ENCODE measurements around the gene PELI1. TPM values are rescaled to one million over a fixed set of nuclear protein-coding genes. Genes with fewer than 3 reads are reported as not detected.

The PELI1 gene
- total RNA-seq, 3 donors from 2014 or later (not counting 1 experiment from before 2014, with no cell fraction given): 42.3 to 141 (median 65.0) TPM

DNA sequence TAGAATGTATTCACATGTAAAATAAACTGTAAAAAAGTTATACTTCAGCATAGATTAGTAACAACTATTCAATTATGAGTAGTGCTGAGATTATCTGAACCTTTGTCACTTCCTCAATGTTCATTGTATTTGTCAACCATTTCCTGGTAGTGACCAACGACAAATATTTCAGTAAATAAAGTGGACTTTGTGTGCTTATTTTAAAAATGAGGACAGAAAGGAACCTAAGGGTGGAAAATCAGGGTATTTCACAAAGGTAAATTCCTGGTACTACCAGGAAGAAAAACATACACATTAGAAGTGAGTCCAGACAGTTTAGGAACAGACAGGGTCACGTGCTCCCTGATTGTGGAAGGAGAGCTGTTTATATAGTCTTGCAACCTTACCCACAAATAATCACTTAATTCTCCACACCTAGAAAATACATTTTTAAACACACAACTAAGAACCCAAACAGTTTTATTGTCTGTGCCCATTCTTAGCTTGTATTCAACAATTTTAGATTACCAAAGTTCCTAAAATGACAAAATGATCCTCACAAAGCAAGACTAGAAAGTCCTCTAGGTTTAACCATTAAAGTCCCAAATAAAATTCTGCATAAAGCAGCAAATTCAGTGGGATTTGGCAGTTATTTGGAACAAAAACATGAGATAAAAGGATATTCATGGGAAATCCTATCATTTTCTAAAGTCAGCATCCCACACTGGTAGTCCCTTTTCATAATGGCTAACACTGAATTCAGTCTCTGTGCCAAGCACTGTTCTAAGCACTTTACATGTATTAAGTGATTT is 28.2 kb downstream of the PELI1 start:
- no peaks in the 10 kb centered on the region for H3K4me1 ChIP-seq (ENCODE audit: control insufficient read depth, insufficient read depth, low read length)
- TF ChIP-seq, protein P1, sequence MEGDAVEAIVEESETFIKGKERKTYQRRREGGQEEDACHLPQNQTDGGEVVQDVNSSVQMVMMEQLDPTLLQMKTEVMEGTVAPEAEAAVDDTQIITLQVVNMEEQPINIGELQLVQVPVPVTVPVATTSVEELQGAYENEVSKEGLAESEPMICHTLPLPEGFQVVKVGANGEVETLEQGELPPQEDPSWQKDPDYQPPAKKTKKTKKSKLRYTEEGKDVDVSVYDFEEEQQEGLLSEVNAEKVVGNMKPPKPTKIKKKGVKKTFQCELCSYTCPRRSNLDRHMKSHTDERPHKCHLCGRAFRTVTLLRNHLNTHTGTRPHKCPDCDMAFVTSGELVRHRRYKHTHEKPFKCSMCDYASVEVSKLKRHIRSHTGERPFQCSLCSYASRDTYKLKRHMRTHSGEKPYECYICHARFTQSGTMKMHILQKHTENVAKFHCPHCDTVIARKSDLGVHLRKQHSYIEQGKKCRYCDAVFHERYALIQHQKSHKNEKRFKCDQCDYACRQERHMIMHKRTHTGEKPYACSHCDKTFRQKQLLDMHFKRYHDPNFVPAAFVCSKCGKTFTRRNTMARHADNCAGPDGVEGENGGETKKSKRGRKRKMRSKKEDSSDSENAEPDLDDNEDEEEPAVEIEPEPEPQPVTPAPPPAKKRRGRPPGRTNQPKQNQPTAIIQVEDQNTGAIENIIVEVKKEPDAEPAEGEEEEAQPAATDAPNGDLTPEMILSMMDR (IDR thresholded peaks at IDR 0.05): no peak
- no peak overlapping the region for H3K4me3 ChIP-seq (ENCODE audit: low read length)
- ATAC-seq (no peak), DNase-seq (no peak)
- H3K9me3 ChIP-seq (ENCODE audit: control insufficient read depth, insufficient read depth, low read length): no peaks in the 10 kb centered on the region
- no peaks in the 10 kb centered on the region for H3K27me3 ChIP-seq (ENCODE audit: control insufficient read depth, insufficient read depth, low read length)
- no CpG with 5 or more reads among the region's 2 CpGs for WGBS (ENCODE audit: insufficient coverage)
- no peaks in the 10 kb centered on the region for H3K9me3 Mint-ChIP-seq
- H3K4me3 Mint-ChIP-seq: no peak overlapping the region
- no peaks in the 10 kb centered on the region for H3K27me3 Mint-ChIP-seq (ENCODE audit: low read depth in 2 of 2)
- peaks cover 7 to 17% of the 10 kb centered on the region in 2 donors for H3K4me1 Mint-ChIP-seq
- peak overlapping the region; percentile 18 to 47 for H3K27ac Mint-ChIP-seq
- H3K36me3 Mint-ChIP-seq: no peaks in the 10 kb centered on the region
- H3K27ac ChIP-seq (ENCODE audit: low read length): no peak overlapping the region
- no peaks in the 10 kb centered on the region for H3K36me3 ChIP-seq (ENCODE audit: control insufficient read depth, insufficient read depth, low read length)
- intact Hi-C loops (cut with micrococcal nuclease): no loop called here

DNA sequence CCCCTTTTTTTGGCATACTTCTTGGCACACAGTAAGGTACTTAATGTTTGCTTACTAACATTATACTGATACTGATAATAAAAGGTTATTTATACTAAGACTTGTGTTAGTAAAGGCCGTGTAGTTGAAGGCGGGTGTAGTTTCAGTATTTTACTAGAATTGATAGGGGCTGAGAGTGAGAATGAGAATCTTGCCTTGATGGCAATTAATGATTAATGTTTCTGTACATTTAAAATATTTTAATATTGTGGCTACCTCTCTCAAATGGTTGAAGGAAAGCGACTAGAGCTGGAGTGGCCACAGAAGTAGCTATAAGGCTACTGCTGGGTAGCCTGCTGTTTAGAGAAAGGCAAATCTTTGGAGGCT is 29.3 kb downstream of the PELI1 start:
- Histone ChIP-seq H3K9me3 (ENCODE audit: control insufficient read depth, insufficient read depth, low read length) (no peaks in the 10 kb centered on the region), H3K4me3 (ENCODE audit: low read length) (no peak overlapping the region), H3K27ac (ENCODE audit: low read length) (no peak overlapping the region), H3K36me3 (ENCODE audit: control insufficient read depth, insufficient read depth, low read length) (no peaks in the 10 kb centered on the region), H3K4me1 (ENCODE audit: control insufficient read depth, insufficient read depth, low read length) (no peaks in the 10 kb centered on the region), H3K27me3 (ENCODE audit: control insufficient read depth, insufficient read depth, low read length) (no peaks in the 10 kb centered on the region)
- Mint-ChIP-seq H3K4me3 (no peak overlapping the region), H3K27me3 (ENCODE audit: low read depth in 2 of 2) (no peaks in the 10 kb centered on the region), H3K36me3 (no peaks in the 10 kb centered on the region), H3K4me1 (peaks cover 7 to 28% of the 10 kb centered on the region in 2 donors), H3K9me3 (no peaks in the 10 kb centered on the region), H3K27ac (no peak overlapping the region)
- DNase-seq (no peak), ATAC-seq (no peak)
- TF ChIP-seq, protein P1 (IDR thresholded peaks at IDR 0.05): no peak
- intact Hi-C loops (cut with micrococcal nuclease): no loop called here
- WGBS (ENCODE audit: insufficient coverage): 57% methylated on average over 3 of the region's 3 CpGs

DNA sequence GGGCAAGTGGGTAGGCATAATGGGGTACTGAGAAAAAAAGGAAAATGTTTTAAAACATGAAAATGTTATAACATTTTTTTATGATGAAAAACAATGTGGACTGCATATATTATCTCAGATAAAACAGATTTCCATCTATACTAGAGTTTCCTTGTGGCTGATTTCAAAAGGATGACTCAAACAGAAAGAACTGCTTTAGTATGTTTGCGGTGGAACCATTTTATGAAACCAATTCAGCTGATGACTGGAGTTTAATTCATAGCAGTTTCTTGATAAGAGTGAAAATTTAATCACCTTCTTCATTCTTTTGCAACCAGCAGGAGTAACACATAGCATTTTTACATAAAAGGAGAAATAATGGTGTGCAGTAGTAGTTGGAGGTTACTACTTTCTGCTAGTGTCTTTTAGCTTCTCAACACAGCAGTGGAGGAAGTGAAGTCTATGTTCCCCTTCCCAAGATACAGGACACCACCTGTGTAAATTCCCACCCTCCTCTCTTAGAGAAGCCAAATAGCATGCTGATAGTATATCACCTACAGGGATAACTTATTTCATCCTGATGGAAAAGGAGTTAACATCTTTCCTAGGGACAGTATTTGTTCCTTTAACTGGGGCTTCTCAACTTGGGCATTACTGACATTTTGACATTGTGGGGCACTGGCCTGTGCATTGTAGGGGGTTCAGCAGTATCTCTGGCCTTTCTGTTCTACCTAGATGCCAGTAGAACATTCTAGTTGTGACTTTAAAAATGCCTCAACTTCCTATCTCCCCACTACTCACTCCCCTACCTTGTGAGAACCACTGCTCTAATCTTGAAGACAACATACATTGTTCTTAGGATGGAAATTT is 29.9 kb downstream of the PELI1 start:
- H3K4me1 ChIP-seq (ENCODE audit: control insufficient read depth, insufficient read depth, low read length): no peaks in the 10 kb centered on the region
- WGBS (ENCODE audit: insufficient coverage): no CpG with 5 or more reads among the region's 1 CpG
- Mint-ChIP-seq H3K9me3 (no peaks in the 10 kb centered on the region), H3K27me3 (ENCODE audit: low read depth in 2 of 2) (no peaks in the 10 kb centered on the region), H3K27ac (peak overlapping the region in 1 of 2 donors; percentile 17), H3K4me3 (no peak overlapping the region), H3K4me1 (peaks cover 7 to 34% of the 10 kb centered on the region in 2 donors), H3K36me3 (no peaks in the 10 kb centered on the region)
- no peak overlapping the region for H3K4me3 ChIP-seq (ENCODE audit: low read length)
- no peak overlapping the region for H3K27ac ChIP-seq (ENCODE audit: low read length)
- DNase-seq: peak in 1 of 2 donors; percentile 46
- intact Hi-C loops (cut with micrococcal nuclease): no loop called here
- H3K27me3 ChIP-seq (ENCODE audit: control insufficient read depth, insufficient read depth, low read length): no peaks in the 10 kb centered on the region
- TF ChIP-seq, protein P1 (IDR thresholded peaks at IDR 0.05): no peak
- H3K36me3 ChIP-seq (ENCODE audit: control insufficient read depth, insufficient read depth, low read length): no peaks in the 10 kb centered on the region
- H3K9me3 ChIP-seq (ENCODE audit: control insufficient read depth, insufficient read depth, low read length): no peaks in the 10 kb centered on the region
- ATAC-seq: peak in 1 of 3 donors; percentile 43
